Stimulated activated CD4-positive, alpha-beta T cell treated with anti-CD3 and anti-CD28 coated beads, Interleukin-15, amount 100 ng/mL, for 24 hours (primary cell): ENCODE results near the gene ASL.
"Not testable (repeated sequence)": the region's sequence is repeated elsewhere in the genome, so short reads cannot be mapped to it uniquely, and the experiment has no call there.

ENCODE experiments used
- DNase-seq: peaks from one replicate; pipeline ENCODE4 v3.0.0-alpha.2; 2020

ASL gene

DNA sequence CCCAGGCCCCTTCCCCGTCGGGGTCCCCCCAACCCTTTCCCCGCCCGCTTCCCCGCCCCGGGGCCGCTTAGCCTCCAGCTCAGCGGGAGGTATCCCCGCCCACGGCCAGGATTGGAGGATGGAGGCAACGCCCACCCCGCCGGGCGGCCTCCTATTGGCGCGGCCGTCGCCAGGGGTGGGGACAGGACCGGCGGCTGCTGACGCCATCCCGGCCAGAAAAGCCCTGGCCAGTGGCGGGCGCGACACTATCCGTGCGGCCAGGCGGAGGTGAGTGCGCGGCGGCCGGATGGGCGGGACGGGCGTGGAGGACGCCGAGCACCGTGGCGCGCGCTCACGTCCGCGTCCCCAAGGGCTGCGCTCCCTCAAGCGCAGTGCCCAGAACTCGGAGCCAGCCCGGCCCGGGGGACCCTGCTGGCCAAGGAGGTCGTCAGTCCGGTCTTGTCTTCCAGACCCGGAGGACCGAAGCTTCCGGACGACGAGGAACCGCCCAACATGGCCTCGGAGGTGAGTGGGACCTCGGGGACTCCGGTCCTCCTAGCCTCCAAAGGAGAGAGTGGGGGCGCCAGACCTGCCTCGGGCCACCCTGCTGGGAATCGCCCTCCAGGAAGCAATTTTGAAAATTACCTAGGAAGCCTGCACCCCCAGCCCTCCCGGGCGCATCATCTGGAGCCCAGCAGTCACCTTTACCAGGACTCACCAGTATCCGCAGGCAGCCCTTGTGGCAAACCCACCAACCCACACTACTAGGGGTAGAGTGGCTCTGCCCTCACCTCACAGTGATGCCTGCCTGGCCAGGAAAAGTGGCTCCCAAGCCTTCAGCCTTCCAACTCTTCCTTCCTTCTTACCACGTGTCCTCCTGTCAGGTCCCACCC is at the start of gene ASL:
TSS of gene ASL (plus strand) at position 230 of the 872 bp plus-strand sequence. CDS start at position 493, 263 bp downstream.
- peak; percentile 95 for DNase-seq

DNA sequence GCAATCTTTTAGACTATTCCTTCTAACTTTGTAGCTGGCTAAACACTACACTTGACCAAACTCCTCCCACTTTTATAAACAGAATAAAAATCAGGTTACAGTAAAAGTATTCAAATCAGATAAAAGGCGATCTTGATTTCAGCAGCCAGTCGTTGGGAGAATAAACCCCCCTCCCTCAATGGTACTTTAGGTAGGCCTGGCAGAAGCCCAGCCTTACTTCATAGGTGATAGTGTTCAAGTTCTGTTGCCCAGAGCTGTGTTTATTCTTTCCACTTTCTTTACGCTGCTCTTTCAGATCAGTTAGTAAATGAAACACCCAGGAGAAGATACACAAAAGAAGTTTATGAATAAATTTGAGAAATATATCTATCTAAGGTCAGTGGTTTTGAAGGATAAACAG is 47.3 kb upstream of the ASL start:
- DNase-seq, result not testable (repeated sequence)

DNA sequence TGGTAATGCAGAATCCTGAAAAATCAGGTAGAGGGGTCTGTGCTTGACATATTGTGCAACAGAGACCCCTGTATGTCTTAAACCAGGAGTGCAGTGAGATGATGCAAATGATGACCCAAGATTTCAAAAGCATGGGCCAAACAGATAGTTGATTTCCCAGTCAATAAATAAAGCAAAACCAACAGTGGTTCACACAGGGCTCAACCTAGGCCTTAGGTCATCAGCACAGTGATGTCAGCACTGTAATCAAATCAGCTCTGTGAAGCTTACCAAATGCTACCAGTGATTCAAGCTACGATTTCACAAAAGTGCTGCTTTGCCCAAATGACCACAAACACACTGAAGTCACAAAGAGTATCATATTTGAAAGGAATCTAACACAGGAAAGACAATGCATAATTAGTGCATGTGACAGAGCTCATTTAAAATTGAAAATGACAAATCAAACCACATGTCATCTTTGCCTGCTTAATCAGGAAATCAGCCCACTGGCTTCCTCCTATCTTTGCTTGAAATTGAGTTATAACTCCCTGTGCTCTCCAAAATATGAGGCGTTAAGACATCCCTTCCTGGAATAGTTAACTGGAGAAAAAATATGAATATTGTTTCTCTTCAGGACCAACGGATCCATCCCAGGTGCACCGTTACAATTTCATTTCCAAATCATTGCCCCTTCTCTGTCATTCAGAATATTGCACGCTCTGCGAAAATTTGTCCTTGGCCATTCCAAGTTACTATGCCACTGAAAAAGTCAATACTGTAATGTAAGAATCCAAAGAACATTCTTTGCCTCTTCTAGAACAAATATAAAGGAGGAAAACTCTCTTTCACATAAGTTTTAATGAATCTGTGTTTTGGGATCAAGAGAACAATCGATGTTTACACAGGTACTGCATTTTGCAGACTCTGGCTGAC is 41.9 kb upstream of the ASL start:
- DNase-seq, result no peak

DNA sequence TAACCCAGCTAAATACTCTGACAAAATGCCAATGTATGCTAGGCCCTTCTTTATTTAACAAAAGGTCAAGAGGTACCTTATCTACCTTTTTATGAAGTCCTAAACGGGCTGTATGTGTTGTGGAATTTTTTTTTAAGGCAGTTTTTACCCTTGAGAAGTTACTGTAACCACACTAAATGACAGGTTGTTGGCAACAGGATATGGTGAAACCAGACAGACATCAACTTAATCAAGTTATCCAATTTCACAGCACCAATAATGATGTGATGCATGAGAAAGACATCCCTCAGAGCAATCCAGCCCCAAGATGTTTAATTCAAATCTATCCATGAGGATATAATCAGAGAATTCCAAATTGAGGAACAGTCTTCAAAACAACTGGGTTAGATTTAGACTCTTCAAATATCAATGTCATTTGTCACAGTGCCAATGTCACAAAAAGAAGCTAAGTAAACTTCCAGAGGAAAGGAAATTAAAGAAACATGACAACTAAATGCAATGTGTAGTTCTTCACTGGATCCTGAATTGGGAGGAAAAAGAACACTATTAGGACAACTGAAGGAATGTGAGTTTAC is 41.1 kb upstream of the ASL start:
- DNase-seq, result not testable (repeated sequence)

DNA sequence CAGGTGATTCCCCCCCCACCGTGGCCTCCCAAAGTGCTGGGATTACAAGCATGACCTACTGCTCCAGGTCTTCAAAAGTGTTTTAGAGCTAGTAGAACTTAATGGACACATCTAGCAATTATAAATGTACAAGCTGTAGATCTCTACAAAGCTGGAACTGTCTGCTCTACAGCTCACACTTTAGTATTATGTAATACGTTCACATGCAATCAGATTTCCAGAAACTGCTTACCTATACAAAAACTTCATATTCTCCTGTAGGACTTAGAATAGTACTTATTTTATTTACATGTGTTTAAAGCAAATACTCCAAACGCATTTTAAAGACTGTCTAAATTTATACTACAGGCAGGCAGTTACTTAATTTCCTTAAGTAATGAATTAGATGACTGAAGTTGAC is 39.2 kb upstream of the ASL start:
- DNase-seq, result no peak

DNA sequence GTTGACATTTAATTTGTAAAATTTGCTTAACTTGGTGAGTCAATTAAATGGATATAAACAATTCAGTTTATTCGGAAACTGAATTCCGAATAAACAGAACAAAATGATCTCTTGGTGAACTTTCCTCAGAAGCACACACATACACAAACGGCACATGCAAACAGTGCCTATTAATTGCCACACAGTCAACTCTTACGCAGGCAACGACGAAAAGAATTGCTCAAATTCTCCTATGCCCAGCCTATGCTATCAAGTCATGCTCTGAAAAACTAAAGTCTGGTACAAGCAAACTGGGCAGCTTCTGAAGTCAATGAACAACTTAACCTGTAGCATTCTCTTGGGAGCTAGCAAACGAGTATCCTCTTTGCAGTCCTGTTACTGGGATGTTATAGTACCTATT is 38.8 kb upstream of the ASL start:
- DNase-seq, result no peak

DNA sequence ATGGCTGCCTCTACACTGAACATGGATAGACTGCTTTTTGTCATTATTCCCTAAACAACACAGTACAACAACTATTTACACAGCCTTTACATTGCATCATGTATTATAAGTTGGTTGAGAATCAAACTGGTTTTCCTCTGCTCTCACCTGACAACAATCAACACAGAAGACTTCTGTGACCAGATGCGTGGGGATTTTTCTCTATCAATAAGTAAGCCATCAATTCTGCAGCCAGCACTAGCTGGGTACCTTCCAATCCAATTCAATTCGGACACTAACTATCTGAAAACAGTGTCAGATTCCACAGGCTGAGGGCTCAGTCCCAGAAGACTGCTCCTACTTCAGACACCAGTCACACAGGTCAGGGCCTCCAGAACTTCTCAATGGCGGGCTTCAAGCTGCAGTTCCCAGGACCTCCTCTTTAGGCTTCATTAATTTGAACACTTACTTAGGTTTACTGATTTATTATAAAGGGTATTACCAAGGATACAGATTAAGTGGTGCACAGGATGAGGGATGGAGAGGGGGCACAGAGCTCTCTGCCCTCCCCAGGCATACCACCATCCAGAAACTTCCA is 36.4 kb upstream of the ASL start:
- no peak for DNase-seq

DNA sequence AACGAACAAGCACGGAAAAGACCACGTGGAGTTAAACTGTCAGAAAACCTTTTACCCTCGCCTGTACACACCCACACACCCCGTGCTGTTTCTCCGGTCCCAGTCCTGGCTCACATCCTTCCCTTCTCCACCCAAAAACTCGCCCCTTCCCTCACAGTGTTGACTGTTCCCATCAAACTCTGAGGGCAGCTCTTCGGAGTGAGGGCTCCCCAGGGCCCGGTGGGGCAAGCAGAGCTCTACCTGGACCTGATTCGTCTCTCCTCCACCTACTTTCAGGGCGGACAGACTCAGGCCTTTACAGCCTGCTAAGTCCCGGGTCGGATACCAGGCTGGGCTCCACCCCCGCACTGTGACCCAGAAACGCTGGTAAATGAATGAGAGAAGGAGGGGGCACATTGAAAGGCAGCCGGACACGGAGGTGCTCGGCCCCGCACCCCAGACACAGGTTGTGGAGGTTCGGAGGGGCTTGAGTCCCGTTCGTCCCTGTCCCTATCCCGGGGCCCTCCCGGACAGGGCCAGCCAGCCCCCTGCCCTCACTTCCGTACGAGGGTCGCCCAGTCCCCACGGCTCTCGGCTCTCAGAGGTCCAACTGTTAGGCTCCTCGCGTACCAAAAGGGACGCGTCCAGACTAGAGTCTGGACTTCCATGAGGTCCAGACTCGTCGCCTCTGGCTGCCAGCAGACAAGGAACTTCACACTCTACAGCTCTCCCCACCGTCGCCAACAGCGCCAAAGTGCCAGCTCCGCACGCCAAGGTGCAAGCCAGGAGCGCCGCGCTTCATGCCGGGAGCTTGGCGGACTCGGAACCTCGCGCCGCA is 31.7 kb upstream of the ASL start:
- DNase-seq, result peak; percentile 48

DNA sequence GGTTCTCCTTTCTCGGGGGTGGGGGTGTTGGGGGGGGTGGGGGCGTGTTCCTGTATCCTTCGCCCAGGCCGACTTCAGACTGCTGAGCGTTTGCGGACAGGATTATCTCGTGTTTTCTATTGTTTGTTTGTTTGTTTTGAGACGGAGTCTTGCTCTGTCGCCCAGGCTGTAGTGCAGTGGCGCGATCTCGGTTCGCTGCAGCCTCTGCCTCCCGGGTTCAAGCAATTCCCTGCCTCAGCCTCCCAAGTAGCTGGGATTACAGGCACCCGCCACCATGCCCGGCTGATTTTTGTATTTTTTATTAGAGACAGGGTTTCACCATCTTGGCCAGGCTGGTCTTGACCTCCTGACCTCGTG is 31.1 kb upstream of the ASL start:
- not testable (repeated sequence) for DNase-seq

DNA sequence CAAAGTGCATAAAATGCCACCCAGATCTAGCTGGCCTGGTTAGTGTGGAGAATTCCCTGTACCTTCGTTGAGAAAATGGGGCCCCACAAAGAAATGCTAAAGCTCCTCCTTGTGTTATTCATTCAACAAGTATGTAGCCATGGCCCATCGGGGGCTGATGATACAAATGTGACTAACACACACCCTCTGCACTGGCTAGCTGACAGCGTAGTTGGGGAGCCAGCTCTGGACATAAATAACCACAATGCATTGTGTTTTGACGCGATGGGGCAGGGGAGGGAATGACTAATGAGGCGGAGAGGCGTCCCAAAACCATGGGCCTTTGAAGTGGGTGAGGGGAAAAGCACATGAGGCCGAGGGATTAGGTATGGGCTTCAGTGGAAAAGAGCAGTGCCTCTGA is 28.2 kb upstream of the ASL start:
- DNase-seq, result no peak

DNA sequence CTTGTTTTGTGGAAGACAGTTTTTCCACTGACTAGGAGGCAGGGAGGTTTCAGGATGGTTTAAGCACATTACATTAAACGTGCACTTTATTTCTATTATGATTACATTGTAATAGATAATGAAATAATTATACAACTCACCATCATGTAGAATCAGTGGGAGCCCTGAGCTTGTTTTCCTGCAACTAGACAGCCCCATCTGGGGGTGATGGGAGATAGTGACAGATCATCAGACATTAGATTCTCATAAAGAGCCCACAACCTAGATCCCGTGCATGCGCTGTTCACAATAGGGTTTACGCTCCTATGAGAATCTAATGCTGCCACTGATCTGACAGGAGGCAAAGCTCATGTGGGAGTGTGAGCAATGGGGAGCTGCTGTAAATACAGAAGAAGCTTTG is 25.7 kb upstream of the ASL start:
- DNase-seq, result not testable (repeated sequence)

DNA sequence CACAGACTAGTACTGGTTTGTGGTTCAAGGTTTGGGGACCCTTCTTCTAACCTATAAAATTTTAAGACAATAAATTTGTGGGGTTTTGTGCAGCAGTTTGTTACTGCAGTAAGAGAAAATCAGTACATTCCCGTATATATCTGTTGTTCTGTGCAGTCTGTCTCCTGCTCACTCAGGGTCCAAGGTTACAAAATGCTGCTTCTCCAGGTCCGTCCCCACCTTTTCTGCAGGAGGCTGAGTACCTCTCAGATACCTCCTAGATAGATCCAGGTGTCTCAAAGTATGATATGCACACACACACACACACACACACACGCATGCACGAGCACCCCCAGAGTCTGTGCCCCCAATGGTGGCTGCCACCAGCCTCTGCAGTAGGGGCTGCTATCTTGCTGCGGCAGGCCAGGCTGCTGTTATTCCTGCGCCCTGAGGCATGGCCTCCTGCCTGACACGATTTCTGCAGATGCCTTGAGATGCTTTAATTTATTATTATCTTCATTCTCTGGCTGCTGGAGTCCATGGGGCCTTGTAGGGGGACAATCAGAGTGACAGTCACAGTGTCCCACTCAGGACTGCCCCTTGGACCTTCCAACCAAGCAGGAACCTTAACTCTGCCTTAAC is 25.2 kb upstream of the ASL start:
- no peak for DNase-seq

DNA sequence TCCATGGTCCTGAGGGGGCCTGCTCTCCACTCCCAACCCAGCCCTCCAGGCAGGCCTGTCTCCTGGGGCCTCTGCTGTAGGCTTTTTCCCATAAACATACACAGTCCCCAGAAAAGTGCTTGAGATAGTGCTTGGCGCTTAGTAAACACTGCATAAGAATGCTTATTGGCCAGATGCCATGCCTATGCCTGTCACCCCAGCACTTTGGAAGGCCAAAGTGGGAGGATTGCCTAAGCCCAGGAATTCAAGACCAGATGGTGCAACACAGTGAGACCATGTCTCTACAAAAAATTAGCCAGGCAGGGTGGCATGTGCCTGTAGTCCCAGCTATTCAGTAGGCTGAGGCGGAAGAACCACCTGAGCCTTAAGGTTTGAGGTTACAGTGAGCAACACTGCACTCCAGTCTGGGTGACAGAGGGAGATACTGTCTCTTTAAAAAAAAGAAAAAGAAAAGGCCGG is 24.6 kb upstream of the ASL start:
- no peak for DNase-seq

DNA sequence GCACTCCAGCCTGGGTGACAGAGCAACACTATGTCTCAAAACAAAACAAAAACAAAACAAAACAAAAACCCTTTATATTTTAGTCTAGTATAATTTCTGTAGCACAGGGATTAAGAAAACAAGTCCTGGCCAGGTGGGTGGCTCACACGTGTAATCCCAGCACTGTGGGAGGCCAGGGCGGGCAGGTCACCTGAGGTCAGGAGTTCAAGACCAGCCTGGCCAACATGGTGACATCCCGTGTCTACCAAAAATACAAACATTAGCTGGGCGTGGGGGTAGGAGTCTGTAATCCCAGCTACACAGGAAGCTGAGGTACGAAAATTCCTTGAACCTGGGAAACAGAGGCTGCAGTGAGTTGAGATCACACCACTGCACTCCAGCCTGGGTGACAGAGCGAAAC is 23.2 kb upstream of the ASL start:
- DNase-seq, result no peak

DNA sequence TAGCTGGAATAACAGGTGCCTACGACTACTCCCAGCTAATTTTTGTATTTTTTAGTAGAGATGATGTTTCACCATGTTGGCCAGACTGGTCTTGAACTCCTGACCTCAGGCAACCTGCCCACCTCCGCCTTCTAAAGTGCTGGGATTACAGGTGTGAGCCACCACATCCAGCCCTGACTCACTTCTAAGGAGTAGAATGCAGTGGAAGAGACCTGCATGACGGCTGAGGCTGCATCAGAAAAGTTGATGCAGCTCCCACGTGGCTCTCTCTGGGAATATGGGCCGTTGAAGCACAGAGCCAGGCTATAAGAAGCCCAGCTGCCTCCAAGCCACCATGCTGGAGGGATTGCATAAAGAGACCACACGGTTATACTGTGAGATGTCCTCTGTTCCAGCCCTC is 21.6 kb upstream of the ASL start:
- DNase-seq, result no peak

DNA sequence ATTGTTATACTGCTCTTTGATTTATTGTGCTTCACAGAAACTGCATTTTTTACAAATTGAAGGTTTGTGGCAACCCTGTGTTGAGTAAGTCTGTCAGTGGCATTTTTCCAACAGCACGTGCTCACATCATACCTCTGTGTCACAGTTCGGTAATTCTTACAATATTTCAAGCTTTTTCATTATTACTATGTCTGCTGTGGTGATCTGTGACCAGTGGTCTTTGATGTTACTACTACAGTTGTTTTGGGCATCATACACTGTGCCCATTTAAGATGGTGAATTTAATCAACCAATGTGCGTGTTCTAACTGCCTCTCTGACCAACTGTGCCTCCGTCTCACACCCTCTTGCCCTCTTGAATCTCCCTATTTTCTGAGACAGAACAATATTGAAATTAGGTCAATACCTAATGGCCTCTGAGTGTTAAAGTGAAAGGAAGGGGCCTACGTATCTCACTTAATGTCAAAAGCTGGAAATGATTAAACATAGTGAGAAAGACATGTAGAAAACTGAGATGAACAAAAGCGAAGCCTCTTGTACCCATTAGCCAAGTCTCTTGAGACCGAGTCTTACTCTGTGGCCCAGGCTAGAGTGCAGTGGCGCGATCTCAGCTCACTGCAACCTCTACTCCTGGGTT is 20.2 kb upstream of the ASL start:
- no peak for DNase-seq

DNA sequence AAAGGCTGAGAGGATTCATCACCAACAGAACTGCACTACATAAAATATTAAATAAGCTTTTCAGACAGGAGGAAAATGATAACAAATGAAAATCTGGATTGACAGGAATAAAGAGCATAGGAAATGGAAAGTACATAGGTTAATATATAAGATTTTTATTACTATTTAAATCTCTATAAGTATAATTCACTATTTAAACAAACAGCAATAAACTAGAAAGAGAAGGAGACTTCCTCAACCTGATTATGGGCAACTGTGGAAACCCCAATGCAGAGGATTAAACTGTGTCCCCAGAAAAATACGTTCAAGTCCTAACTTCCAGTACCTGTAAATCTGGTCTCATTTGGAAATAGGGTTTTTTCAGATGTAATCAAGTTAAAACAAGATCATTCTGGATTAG is 14.8 kb upstream of the ASL start:
- DNase-seq, result no peak

DNA sequence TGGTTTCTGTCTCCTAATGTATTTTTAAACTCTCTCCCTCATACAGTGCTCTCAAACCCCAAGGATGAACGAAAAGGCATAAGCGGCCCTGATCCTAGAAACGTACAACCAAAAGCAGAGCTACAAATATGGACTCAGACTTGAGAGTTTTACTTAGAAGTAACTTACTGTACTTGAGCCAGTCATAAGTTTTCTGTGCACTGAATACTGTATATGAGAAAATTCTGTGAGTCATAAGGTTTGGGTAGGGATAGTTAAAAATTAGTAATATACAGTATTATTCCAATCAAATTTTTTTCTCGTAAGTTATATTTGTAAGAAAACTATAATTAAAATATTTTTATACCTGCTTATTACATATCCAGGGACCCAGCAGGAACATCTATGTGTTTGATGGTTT is 5.9 kb upstream of the ASL start:
- no peak for DNase-seq

DNA sequence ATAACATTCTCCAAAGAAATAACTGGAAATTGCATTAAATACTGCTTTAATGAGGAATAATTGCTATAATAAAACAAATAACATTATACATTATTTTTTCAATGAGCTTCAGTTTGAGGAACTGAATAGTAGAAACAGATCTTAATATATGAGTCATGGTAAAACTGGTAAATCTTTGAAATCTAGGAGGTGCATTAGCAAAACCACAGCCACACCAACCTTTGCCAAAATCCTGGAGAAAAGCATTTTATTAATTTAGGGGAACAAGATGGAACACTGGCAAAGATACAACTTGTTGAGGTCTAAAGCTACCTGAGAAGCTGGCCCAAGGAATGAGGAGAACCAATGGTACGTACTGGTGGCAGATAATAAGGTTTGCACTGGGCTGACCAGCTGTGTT is 5.4 kb upstream of the ASL start:
- no peak for DNase-seq

DNA sequence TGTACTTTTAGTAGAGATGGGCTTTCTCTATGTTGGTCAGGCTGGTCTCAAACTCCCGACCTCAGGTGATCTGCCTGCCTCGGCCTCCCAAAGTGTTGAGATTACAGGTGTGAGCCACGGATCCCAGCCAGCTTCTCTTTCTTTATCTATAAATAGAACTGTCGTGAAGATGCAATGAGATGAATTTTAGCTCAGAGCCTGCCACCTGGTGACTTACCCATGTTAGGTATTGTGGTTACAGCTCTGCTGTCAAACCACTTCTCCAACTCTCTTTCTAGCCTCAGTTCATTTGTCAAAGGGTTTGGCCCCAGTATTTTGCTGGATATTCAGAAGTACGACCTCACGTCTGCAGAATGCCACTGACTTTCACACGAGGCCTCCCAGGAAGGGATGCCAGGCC is 3.4 kb upstream of the ASL start:
- DNase-seq, result not testable (repeated sequence)
